ENCODE data around the gene AIFM2.
"Not testable (repeated sequence)": the region's sequence is repeated elsewhere in the genome, so short reads cannot be mapped to it uniquely, and the experiment has no call there.

- TF ChIP-seq CTCF, POLR2A (IDR thresholded peaks at IDR 0.05): not testable (repeated sequence)
These were observed 9.5 kb downstream of the AIFM2 start for GRCh38 chr10:70123166-70123565.
